K562 (cell line): ENCODE measurements around the gene C16orf92. TPM values are rescaled to one million over a fixed set of nuclear protein-coding genes. Genes with fewer than 3 reads are reported as not detected.
A peak's percentile ranks its signal among the peaks of the same experiment; 100 is the strongest.

ENCODE experiments used
- ATAC-seq: fragments of 200-7000 bp; cut with Tn5 transposase; 3 replicates; pipeline ENCODE4 v1.9.1; 2020; ENCODE audit warnings: moderate library complexity
- BruUV-seq: library from RNA; stranded (reverse); fragments of 400-500 nt; replicated peaks from 2 replicates; lab custom pipeline; 2021; lab: Mats Ljungman, UMichigan
- CTCF ChIA-PET: fragments of 300-600 bp; formaldehyde crosslinking; extraction: SDS; loops from one replicate; lab custom pipeline; 2021; ENCODE audit warnings: low intra/inter-chr PET ratio; lab: Yijun Ruan, JAX
- POLR2A ChIA-PET: fragments of 300-600, 350-650 bp; sonication (Branson Sonifier 250); formaldehyde crosslinking; extraction: SDS; loops from one replicate; lab custom pipeline; 2021; ENCODE audit warnings: antibody characterized with exemption, inconsistent platforms; lab: Yijun Ruan, JAX
- DNase-seq, 4 experiments: peaks; one replicate each; pipeline versions ENCODE4 v3.0.0 to v3.0.0-alpha.2; 2011 to 2018; ENCODE audit warnings: low spot score in 3 of 4, mixed read lengths in 3 of 4; ENCODE audit errors: extremely low read depth in 1 of 4
- FAIRE-seq: peaks from 2 replicates; lab custom pipeline; 2011; peaks lifted over from hg19 to GRCh38; lab: Jason Lieb, UNC
- H2AFZ ChIP-seq: 2 replicates; pipeline ENCODE4 v1.6.0; 2011; ENCODE audit warnings: low read depth, low read length, control low read depth, inconsistent platforms
- H3K27ac ChIP-seq: fragments of 200-600 bp; 3 replicates; pipeline ENCODE4 v1.8.0; 2011; ENCODE audit warnings: low read depth, mild to moderate bottlenecking, control low read depth, inconsistent platforms, low read length, moderate library complexity, mixed read lengths; ENCODE audit errors: extremely low read depth
- H3K27me3 ChIP-seq, 2 experiments: fragments of 300-600 bp in 1 of 2; 2 replicates in 1 of 2; 3 replicates in 1 of 2; pipeline versions ENCODE4 v1.6.0 to v1.8.0; 2011; ENCODE audit warnings: inconsistent platforms in 2 of 2, low read length in 2 of 2, mild to moderate bottlenecking in 1 of 2, mixed read lengths in 1 of 2, moderate library complexity in 1 of 2; ENCODE audit not compliant: control insufficient read depth in 2 of 2, insufficient read depth in 2 of 2
- H3K36me3 ChIP-seq: fragments of 300-600 bp; 3 replicates; pipeline ENCODE4 v1.8.0; 2011; ENCODE audit warnings: mild to moderate bottlenecking, low read length, inconsistent platforms; ENCODE audit not compliant: control insufficient read depth, insufficient read depth
- H3K4me1 ChIP-seq, 2 experiments: fragments of 200-600 bp in 1 of 2; replicated peaks in 1 of 2; 2 replicates in 1 of 2; 3 replicates in 1 of 2; pipeline versions ENCODE4 v1.5.1 to v1.8.0; 2011; ENCODE audit warnings: inconsistent platforms in 2 of 2, low read length in 2 of 2, mild to moderate bottlenecking in 1 of 2, mixed read lengths in 1 of 2, moderate library complexity in 1 of 2; ENCODE audit not compliant: control insufficient read depth in 2 of 2, insufficient read depth in 2 of 2
- H3K4me2 ChIP-seq: 2 replicates; pipeline ENCODE4 v1.6.1; 2011; ENCODE audit warnings: low read length, control low read depth, inconsistent platforms, mixed read lengths; ENCODE audit not compliant: insufficient read depth
- H3K4me3 ChIP-seq: fragments of 200-600 bp; sonication (generic), shearing (Covaris generic); 2 replicates; pipeline ENCODE4 v1.5.1; 2016; ENCODE audit warnings: control low read depth, inconsistent platforms
- H3K79me2 ChIP-seq: fragments of 200-600 bp; 3 replicates; pipeline ENCODE4 v1.8.0; 2011; ENCODE audit warnings: low read length, inconsistent platforms; ENCODE audit not compliant: control insufficient read depth, insufficient read depth
- H3K9ac ChIP-seq, 2 experiments: 2 replicates each; pipeline versions ENCODE4 v1.6.0 to v1.6.1; 2011; ENCODE audit warnings: low read depth in 2 of 2, low read length in 2 of 2, control low read depth in 1 of 2, inconsistent platforms in 1 of 2, mild to moderate bottlenecking in 1 of 2, mixed read lengths in 1 of 2; ENCODE audit not compliant: insufficient read depth in 1 of 2
- H3K9me1 ChIP-seq: one replicate; pipeline ENCODE4 v1.6.0; 2011; ENCODE audit warnings: inconsistent platforms, mild to moderate bottlenecking, low read length, moderate library complexity; ENCODE audit not compliant: control insufficient read depth, insufficient read depth
- H3K9me3 ChIP-seq: replicated peaks from 2 replicates; pipeline ENCODE4 v1.5.1; 2011; ENCODE audit warnings: low read depth, low read length, inconsistent platforms; ENCODE audit not compliant: control insufficient read depth, insufficient read depth
- H4K20me1 ChIP-seq: replicated peaks from 2 replicates; pipeline ENCODE4 v1.6.1; 2011; ENCODE audit warnings: low read length, inconsistent platforms, mixed read lengths; ENCODE audit not compliant: control insufficient read depth, insufficient read depth
- NCOA1 ChIP-seq: fragments of 450-650 bp; IDR thresholded peaks from 2 replicates; pipeline ENCODE4 v1.6.1; 2016; ENCODE audit warnings: low read depth
- NFE2 ChIP-seq: IDR thresholded peaks from 2 replicates; pipeline ENCODE4 v1.6.1; 2014; ENCODE audit warnings: antibody characterized with exemption, low read depth
- POLR2G ChIP-seq: fragments of 200-400 bp; formaldehyde crosslinking; IDR thresholded peaks from 2 replicates; pipeline ENCODE4 v1.6.1; 2017; ENCODE audit warnings: low read depth, mild to moderate bottlenecking, antibody characterized with exemption, low read length, moderate library complexity
- ZNF740 ChIP-seq, 3 experiments: fragments of 200-800 bp in 1 of 3; sonication (Bioruptor generic) in 1 of 3; sonication (generic) in 1 of 3; formaldehyde crosslinking in 1 of 3; IDR thresholded peaks; 2 replicates each; pipeline versions ENCODE4 v1.6.1 to v1.8.0; 2016 to 2022; ENCODE audit warnings: mild to moderate bottlenecking in 2 of 3, missing compliant biosample characterization in 2 of 3, missing genetic modification characterization in 2 of 3, missing genetic modification reagents in 1 of 3
- WGBS: fragments of 100-300 bp; shearing (Covaris generic); methylation state at CpG from one replicate; pipeline ENCODE4 v1.1.6; 2016; ENCODE audit warnings: low coverage, mixed read lengths; ENCODE audit not compliant: insufficient coverage; ENCODE audit errors: missing lambda C conversion rate; 5-methylcytosine and 5-hydroxymethylcytosine counted together
- in situ Hi-C: fragments of 300-500 bp; cut with MboI; formaldehyde crosslinking; loops from 4 replicates; pipeline ENCODE4 v1.15.0; 2018; ENCODE audit warnings: inconsistent platforms, mixed read lengths
- intact Hi-C: fragments of 100-400 bp; cut with micrococcal nuclease; formaldehyde crosslinking; loops from 2 replicates; pipeline ENCODE4 v1.14.2; 2022
- polyA plus RNA-seq, 8 experiments: library from polyadenylated mRNA; depleted of rRNA in 4 of 8; stranded (reverse) in 5 of 8; unstranded in 3 of 8; fragments of >200 nt; fragmentation: Nextera tagmentation in 2 of 8; fragmentation: Illumina TruSeq in 1 of 8; extraction: Ambion mirVana in 2 of 8; extraction: Trizol in 1 of 8; gene quantifications; 2 replicates each; pipeline versions ENCODE4 v1.2.1 to v1.2.3, GENCODE V29; 2011 to 2014; ENCODE audit warnings: inconsistent platforms in 1 of 8, missing spikeins in 1 of 8
- total RNA-seq, 7 experiments: library from RNA; depleted of rRNA in 6 of 7; stranded (reverse); fragments of >200 nt in 6 of 7; fragmentation: Illumina TruSeq in 2 of 7; extraction: Trizol in 2 of 7; gene quantifications; 2 replicates each; pipeline versions ENCODE4 v1.2.1 to v1.2.3, GENCODE V29; 2011 to 2021; ENCODE audit warnings: low replicate concordance in 1 of 7

The C16orf92 gene
- total and polyA plus RNA-seq, 9 of the 15 experiments (the other 6 are each of a cell fraction or from before 2014, with no cell fraction given): not detected

GRCh38 chr16:30003670-30004423 is 19.2 kb upstream of the C16orf92 start:
- Histone ChIP-seq H2AFZ (no peak overlapping the region), H3K27ac (no peak overlapping the region), H4K20me1 (peaks cover 5% of the 10 kb centered on the region; the same call in 1 of the 2 replicates), H3K79me2 (no peaks in the 10 kb centered on the region), H3K9me3 (no peaks in the 10 kb centered on the region), H3K36me3 (peaks cover 16% of the 10 kb centered on the region; the same call in 1 of the 3 replicates), H3K4me3 (no peak overlapping the region), H3K4me2 (no peak overlapping the region), H3K9me1 (no peaks in the 10 kb centered on the region), H3K9ac (peak overlapping the region in 1 of 2 experiments; percentile 71; a peak in 2 of 4 replicates), H3K27me3 (no peaks in the 10 kb centered on the region), H3K4me1 (peaks cover 0 to 58% of the 10 kb centered on the region in 2 experiments; a peak in 2 of 5 replicates)
- 77% methylated on average over 16 of the region's 17 CpGs for WGBS
- ChIA-PET POLR2A (interaction anchor here (0.6 to 0.7 kb wide), 2 partner anchors 13 to 18 kb away, joined by 3 read pairs; no protein-coding TSS in a partner anchor), CTCF (interaction anchor here (0.6 kb wide), 1 partner anchor 86 kb away, joined by 3 read pairs; no protein-coding TSS in a partner anchor)
- no peak for DNase-seq
- FAIRE-seq: no peak
- intact Hi-C loops: no loop called here
- TF ChIP-seq NFE2: no peak
- TF ChIP-seq NCOA1: no peak
- TF ChIP-seq ZNF740 (CRISPR knock-in tag; IDR thresholded peaks at IDR 0.05): 0 out of 2 replicates have a peak, but pooled peaks have one; percentile 35
- TF ChIP-seq ZNF740 (tag; IDR thresholded peaks at IDR 0.05): no peak
- peak; percentile 20; the same call in 1 of the 2 replicates for TF ChIP-seq POLR2G
- ATAC-seq: no peak
- no TSS peak for BruUV-seq
- in situ Hi-C loops: no loop called here
